NT2/D1 (cell line): ENCODE data around the gene SEC62.

Source experiments
- SUZ12 ChIP-seq: IDR thresholded peaks from 2 replicates; pipeline ENCODE4 v1.6.1; 2011; ENCODE audit not compliant: insufficient read length, insufficient read depth; ENCODE audit errors: extremely low read depth
- YY1 ChIP-seq: IDR thresholded peaks from 2 replicates; pipeline ENCODE4 v1.6.1; 2011; ENCODE audit not compliant: insufficient read length, insufficient read depth
- ZNF274 ChIP-seq: IDR thresholded peaks from 2 replicates; pipeline ENCODE4 v1.6.1; 2011; ENCODE audit warnings: mild to moderate bottlenecking, low read depth, low read length

DNA sequence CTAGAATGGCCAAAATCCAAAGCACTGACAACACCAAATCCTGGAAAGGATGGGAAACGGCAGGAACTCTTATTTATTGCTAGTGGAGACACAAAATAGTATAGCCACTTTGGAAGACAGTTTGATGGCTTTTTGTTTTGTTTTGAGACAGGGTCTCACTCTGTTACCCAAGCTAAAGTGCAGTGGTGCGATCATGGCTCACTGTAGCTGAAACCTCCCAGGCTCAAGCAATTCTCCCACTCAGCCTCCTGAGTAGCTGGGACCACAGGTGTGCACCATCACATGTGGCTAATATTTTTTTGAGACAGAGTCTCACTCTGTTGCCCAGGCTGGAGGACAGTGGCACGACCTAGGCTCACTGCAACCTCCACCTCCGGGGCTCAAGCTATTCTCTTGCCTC lies 43.9 kb downstream of the SEC62 start:
- TF ChIP-seq YY1 (no peak), SUZ12 (no peak), ZNF274 (no peak)
